WTC11 (cell line): ENCODE data around the gene ATP12A. TPM values are rescaled to one million over a fixed set of nuclear protein-coding genes. Genes with fewer than 3 reads are reported as not detected.

ENCODE experiments used
- ATAC-seq: fragments of 200-7000 bp; cut with Tn5 transposase; 2 replicates; pipeline ENCODE4 v1.10.0; 2021; ENCODE audit warnings: mild to moderate bottlenecking, moderate library complexity
- CTCF ChIA-PET: fragments of 300-600 bp; sonication (Branson Sonifier 250); formaldehyde crosslinking; loops from one replicate; lab custom pipeline; 2021; ENCODE audit warnings: antibody characterized with exemption; lab: Charles Lee
- POLR2A ChIA-PET: fragments of 350-600 bp; sonication (Branson Sonifier 250); formaldehyde crosslinking; loops from one replicate; lab custom pipeline; 2021; ENCODE audit warnings: antibody characterized with exemption; lab: Charles Lee
- DNase-seq: peaks from one replicate; pipeline ENCODE4 v3.0.0; 2021; ENCODE audit warnings: low spot score
- H3K27ac Mint-ChIP-seq: 2 replicates; pipeline ENCODE4 v1.8.0; 2021; ENCODE audit warnings: mixed read lengths
- H3K27me3 Mint-ChIP-seq: 2 replicates; pipeline ENCODE4 v1.8.0; 2021; ENCODE audit warnings: low read depth, mild to moderate bottlenecking, moderate library complexity, mixed read lengths
- H3K36me3 Mint-ChIP-seq: 2 replicates; pipeline ENCODE4 v1.8.0; 2021; ENCODE audit warnings: mixed read lengths
- H3K4me1 Mint-ChIP-seq: 2 replicates; pipeline ENCODE4 v1.8.0; 2022; ENCODE audit warnings: mixed read lengths
- H3K4me3 Mint-ChIP-seq: 2 replicates; pipeline ENCODE4 v1.8.0; 2021; ENCODE audit warnings: mild to moderate bottlenecking, moderate library complexity, mixed read lengths
- H3K9me3 Mint-ChIP-seq: 2 replicates; pipeline ENCODE4 v1.8.0; 2021; ENCODE audit warnings: mixed read lengths
- CBFB ChIP-seq: sonication (generic); formaldehyde crosslinking; IDR thresholded peaks from 2 replicates; pipeline ENCODE4 v1.8.1; 2022; ENCODE audit warnings: mild to moderate bottlenecking, low read depth, missing genetic modification reagents
- FOXJ3 ChIP-seq: sonication (generic); formaldehyde crosslinking; IDR thresholded peaks from 2 replicates; pipeline ENCODE4 v1.9.0; 2021; ENCODE audit warnings: missing genetic modification reagents, mild to moderate bottlenecking, borderline replicate concordance
- JAZF1 ChIP-seq: fragments of 250-450 bp; sonication (Bioruptor Pico); IDR thresholded peaks from 2 replicates; pipeline ENCODE4 v1.9.0; 2021; ENCODE audit warnings: moderate library complexity, mild to moderate bottlenecking, inconsistent platforms
- MYBL2 ChIP-seq: sonication (generic); formaldehyde crosslinking; IDR thresholded peaks from 2 replicates; pipeline ENCODE4 v1.8.1; 2023; ENCODE audit warnings: mild to moderate bottlenecking, moderate library complexity, missing genetic modification reagents
- NR3C1 ChIP-seq: sonication (generic); formaldehyde crosslinking; conservative IDR thresholded peaks from 2 replicates; pipeline ENCODE4 v1.8.1; 2023; ENCODE audit warnings: low read depth, mild to moderate bottlenecking, missing genetic modification reagents
- OVOL2 ChIP-seq: fragments of 250-450 bp; sonication (Bioruptor Pico); IDR thresholded peaks from 2 replicates; pipeline ENCODE4 v1.9.0; 2021; ENCODE audit warnings: mild to moderate bottlenecking, borderline replicate concordance
- SMAD4 ChIP-seq: sonication (generic); formaldehyde crosslinking; IDR thresholded peaks from 2 replicates; pipeline ENCODE4 v1.8.0; 2022; ENCODE audit warnings: mild to moderate bottlenecking, missing genetic modification reagents
- SOX15 ChIP-seq: fragments of 250-450 bp; sonication (Bioruptor Pico); IDR thresholded peaks from 2 replicates; pipeline ENCODE4 v1.9.0; 2021; ENCODE audit warnings: mild to moderate bottlenecking
- ZNF232 ChIP-seq: sonication (generic); formaldehyde crosslinking; IDR thresholded peaks from 2 replicates; pipeline ENCODE4 v1.8.0; 2022; ENCODE audit warnings: mild to moderate bottlenecking, missing genetic modification reagents
- ZNF263 ChIP-seq: sonication (generic); formaldehyde crosslinking; IDR thresholded peaks from 2 replicates; pipeline ENCODE4 v1.8.1; 2022; ENCODE audit warnings: low read depth, mild to moderate bottlenecking, moderate library complexity, missing genetic modification reagents
- total RNA-seq: library from RNA; stranded (reverse); gene quantifications from 3 replicates; pipeline ENCODE4 v1.2.3, GENCODE V29; 2021
- TF ChIP-seq, protein P1 (sequence below): sonication (generic); formaldehyde crosslinking; IDR thresholded peaks from 2 replicates; pipeline ENCODE4 v1.8.0; 2023; ENCODE audit warnings: missing genetic modification reagents
- TF ChIP-seq, protein P2 (sequence below): sonication (generic); formaldehyde crosslinking; IDR thresholded peaks from 2 replicates; pipeline ENCODE4 v1.8.1; 2022; ENCODE audit warnings: low read depth, missing genetic modification reagents, borderline replicate concordance
- TF ChIP-seq, protein P3 (sequence below): fragments of 250-450 bp; sonication (Bioruptor Pico); IDR thresholded peaks from 2 replicates; pipeline ENCODE4 v1.9.0; 2021; ENCODE audit warnings: mild to moderate bottlenecking
- TF ChIP-seq, protein P4 (sequence below): sonication (generic); formaldehyde crosslinking; IDR thresholded peaks from 2 replicates; pipeline ENCODE4 v1.8.1; 2023; ENCODE audit warnings: mild to moderate bottlenecking, missing genetic modification reagents
- TF ChIP-seq, protein P5 (sequence below): sonication (generic); formaldehyde crosslinking; IDR thresholded peaks from 2 replicates; pipeline ENCODE4 v1.8.1; 2023; ENCODE audit warnings: mild to moderate bottlenecking, missing genetic modification reagents, borderline replicate concordance
- TF ChIP-seq, protein P6 (sequence below): fragments of 250-450 bp; sonication (Bioruptor Pico); IDR thresholded peaks from 2 replicates; pipeline ENCODE4 v1.9.0; 2021; ENCODE audit warnings: mild to moderate bottlenecking, borderline replicate concordance

The ATP12A gene
- total RNA-seq, 1 experiment from 2014 or later, result 1.4 TPM

DNA sequence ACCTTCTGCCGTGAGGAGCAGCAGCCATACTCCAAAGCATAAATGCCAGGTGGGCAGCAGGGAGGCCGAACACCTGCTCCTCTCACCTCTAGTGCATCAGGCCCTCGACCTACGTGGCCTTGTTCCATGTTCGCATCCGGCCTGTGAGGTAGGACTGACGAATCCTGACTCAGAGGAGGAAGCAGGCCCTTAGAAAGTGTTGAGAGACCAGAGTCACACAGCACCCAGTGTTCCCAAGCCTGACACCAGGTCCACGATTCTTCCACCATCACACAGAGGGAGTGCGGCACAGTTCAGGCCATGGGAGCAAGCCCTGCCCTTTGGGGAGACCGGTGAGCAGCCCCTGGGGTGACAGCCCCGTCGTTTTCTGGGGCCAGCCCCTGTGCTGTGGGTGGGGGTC is 14.7 kb downstream of the ATP12A start (continued):
- TF ChIP-seq, protein P1, sequence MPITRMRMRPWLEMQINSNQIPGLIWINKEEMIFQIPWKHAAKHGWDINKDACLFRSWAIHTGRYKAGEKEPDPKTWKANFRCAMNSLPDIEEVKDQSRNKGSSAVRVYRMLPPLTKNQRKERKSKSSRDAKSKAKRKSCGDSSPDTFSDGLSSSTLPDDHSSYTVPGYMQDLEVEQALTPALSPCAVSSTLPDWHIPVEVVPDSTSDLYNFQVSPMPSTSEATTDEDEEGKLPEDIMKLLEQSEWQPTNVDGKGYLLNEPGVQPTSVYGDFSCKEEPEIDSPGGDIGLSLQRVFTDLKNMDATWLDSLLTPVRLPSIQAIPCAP (CRISPR knock-in tag), result no peak
- TF ChIP-seq, all 79 proteins: peak for 0

DNA sequence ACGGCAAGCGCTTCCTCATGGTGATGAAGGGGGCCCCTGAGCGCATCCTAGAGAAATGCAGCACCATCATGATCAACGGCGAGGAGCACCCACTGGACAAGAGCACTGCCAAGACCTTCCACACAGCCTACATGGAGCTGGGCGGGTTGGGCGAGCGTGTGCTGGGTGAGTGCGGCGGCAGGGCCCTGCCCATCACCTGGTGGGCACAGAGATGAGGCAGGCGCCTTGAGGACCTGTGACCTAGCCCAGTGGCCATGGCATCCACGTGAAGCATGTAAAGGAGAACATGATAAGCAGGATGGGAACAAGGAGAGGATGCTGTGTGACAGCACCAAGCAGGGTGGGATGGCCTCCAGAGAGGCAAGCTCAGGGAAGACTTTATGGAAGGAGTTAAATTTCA is 18.5 kb downstream of the ATP12A start:
- Mint-ChIP-seq H3K27ac (no peak overlapping the region), H3K4me3 (no peak overlapping the region), H3K4me1 (peaks cover 5% of the 10 kb centered on the region), H3K36me3 (no peaks in the 10 kb centered on the region), H3K9me3 (no peaks in the 10 kb centered on the region)
- no peak for DNase-seq
- ChIA-PET POLR2A (no interaction called here), CTCF (interaction anchor here (1.3 to 1.4 kb wide), 3 partner anchors 18 to 296 kb away, joined by 3 to 5 read pairs (median 3); partner anchors contain the start of gene ATP12A)
- ATAC-seq, result no peak
- TF ChIP-seq CBFB (CRISPR knock-in tag), result no peak
- TF ChIP-seq FOXJ3 (CRISPR knock-in tag), result no peak
- no peak for TF ChIP-seq SMAD4 (CRISPR knock-in tag)
- no peak for TF ChIP-seq NR3C1 (CRISPR knock-in tag)
- TF ChIP-seq JAZF1 (CRISPR knock-in tag), result no peak
- no peak for TF ChIP-seq SOX15 (CRISPR knock-in tag)
- TF ChIP-seq MYBL2 (CRISPR knock-in tag), result no peak
- TF ChIP-seq, protein P2, sequence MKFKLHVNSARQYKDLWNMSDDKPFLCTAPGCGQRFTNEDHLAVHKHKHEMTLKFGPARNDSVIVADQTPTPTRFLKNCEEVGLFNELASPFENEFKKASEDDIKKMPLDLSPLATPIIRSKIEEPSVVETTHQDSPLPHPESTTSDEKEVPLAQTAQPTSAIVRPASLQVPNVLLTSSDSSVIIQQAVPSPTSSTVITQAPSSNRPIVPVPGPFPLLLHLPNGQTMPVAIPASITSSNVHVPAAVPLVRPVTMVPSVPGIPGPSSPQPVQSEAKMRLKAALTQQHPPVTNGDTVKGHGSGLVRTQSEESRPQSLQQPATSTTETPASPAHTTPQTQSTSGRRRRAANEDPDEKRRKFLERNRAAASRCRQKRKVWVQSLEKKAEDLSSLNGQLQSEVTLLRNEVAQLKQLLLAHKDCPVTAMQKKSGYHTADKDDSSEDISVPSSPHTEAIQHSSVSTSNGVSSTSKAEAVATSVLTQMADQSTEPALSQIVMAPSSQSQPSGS (CRISPR knock-in tag), result no peak
- TF ChIP-seq, protein P3, sequence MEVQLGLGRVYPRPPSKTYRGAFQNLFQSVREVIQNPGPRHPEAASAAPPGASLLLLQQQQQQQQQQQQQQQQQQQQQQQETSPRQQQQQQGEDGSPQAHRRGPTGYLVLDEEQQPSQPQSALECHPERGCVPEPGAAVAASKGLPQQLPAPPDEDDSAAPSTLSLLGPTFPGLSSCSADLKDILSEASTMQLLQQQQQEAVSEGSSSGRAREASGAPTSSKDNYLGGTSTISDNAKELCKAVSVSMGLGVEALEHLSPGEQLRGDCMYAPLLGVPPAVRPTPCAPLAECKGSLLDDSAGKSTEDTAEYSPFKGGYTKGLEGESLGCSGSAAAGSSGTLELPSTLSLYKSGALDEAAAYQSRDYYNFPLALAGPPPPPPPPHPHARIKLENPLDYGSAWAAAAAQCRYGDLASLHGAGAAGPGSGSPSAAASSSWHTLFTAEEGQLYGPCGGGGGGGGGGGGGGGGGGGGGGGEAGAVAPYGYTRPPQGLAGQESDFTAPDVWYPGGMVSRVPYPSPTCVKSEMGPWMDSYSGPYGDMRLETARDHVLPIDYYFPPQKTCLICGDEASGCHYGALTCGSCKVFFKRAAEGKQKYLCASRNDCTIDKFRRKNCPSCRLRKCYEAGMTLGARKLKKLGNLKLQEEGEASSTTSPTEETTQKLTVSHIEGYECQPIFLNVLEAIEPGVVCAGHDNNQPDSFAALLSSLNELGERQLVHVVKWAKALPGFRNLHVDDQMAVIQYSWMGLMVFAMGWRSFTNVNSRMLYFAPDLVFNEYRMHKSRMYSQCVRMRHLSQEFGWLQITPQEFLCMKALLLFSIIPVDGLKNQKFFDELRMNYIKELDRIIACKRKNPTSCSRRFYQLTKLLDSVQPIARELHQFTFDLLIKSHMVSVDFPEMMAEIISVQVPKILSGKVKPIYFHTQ (CRISPR knock-in tag), result no peak
- TF ChIP-seq, protein P4, sequence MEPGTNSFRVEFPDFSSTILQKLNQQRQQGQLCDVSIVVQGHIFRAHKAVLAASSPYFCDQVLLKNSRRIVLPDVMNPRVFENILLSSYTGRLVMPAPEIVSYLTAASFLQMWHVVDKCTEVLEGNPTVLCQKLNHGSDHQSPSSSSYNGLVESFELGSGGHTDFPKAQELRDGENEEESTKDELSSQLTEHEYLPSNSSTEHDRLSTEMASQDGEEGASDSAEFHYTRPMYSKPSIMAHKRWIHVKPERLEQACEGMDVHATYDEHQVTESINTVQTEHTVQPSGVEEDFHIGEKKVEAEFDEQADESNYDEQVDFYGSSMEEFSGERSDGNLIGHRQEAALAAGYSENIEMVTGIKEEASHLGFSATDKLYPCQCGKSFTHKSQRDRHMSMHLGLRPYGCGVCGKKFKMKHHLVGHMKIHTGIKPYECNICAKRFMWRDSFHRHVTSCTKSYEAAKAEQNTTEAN, result no peak
- TF ChIP-seq, protein P5, sequence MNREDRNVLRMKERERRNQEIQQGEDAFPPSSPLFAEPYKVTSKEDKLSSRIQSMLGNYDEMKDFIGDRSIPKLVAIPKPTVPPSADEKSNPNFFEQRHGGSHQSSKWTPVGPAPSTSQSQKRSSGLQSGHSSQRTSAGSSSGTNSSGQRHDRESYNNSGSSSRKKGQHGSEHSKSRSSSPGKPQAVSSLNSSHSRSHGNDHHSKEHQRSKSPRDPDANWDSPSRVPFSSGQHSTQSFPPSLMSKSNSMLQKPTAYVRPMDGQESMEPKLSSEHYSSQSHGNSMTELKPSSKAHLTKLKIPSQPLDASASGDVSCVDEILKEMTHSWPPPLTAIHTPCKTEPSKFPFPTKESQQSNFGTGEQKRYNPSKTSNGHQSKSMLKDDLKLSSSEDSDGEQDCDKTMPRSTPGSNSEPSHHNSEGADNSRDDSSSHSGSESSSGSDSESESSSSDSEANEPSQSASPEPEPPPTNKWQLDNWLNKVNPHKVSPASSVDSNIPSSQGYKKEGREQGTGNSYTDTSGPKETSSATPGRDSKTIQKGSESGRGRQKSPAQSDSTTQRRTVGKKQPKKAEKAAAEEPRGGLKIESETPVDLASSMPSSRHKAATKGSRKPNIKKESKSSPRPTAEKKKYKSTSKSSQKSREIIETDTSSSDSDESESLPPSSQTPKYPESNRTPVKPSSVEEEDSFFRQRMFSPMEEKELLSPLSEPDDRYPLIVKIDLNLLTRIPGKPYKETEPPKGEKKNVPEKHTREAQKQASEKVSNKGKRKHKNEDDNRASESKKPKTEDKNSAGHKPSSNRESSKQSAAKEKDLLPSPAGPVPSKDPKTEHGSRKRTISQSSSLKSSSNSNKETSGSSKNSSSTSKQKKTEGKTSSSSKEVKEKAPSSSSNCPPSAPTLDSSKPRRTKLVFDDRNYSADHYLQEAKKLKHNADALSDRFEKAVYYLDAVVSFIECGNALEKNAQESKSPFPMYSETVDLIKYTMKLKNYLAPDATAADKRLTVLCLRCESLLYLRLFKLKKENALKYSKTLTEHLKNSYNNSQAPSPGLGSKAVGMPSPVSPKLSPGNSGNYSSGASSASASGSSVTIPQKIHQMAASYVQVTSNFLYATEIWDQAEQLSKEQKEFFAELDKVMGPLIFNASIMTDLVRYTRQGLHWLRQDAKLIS (CRISPR knock-in tag), result no peak
- TF ChIP-seq, all 79 proteins: peak for 0
- no peaks in the 10 kb centered on the region for H3K27me3 Mint-ChIP-seq

DNA sequence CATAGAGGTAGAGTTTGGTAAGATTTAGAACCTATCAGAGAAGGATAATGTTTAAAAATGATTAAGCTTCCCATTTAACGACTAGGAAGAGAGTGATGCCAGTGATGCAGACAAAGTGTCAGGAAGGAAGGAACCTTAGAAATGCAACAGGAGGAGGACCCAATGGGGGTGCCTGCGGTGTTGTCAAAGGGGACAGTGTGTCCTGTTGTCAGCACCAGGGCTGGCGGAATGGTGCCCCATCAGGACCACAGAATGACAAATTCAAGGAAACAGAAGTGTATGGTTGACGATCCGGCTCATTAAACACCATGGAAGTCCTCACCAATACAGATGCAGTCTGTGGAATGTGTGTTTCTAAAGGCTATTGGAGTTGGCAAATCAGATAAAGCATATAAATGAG is 19.3 kb downstream of the ATP12A start:
- no peak for DNase-seq
- Mint-ChIP-seq H3K9me3 (no peaks in the 10 kb centered on the region), H3K27ac (no peak overlapping the region), H3K4me1 (no peaks in the 10 kb centered on the region), H3K27me3 (no peaks in the 10 kb centered on the region), H3K4me3 (no peak overlapping the region), H3K36me3 (no peaks in the 10 kb centered on the region)
- CTCF ChIA-PET, result no interaction called here
- POLR2A ChIA-PET, result no interaction called here
- ATAC-seq, result no peak
- TF ChIP-seq OVOL2 (CRISPR knock-in tag), result no peak
- no peak for TF ChIP-seq ZNF263
- TF ChIP-seq ZNF232, result no peak
- TF ChIP-seq, protein P6, sequence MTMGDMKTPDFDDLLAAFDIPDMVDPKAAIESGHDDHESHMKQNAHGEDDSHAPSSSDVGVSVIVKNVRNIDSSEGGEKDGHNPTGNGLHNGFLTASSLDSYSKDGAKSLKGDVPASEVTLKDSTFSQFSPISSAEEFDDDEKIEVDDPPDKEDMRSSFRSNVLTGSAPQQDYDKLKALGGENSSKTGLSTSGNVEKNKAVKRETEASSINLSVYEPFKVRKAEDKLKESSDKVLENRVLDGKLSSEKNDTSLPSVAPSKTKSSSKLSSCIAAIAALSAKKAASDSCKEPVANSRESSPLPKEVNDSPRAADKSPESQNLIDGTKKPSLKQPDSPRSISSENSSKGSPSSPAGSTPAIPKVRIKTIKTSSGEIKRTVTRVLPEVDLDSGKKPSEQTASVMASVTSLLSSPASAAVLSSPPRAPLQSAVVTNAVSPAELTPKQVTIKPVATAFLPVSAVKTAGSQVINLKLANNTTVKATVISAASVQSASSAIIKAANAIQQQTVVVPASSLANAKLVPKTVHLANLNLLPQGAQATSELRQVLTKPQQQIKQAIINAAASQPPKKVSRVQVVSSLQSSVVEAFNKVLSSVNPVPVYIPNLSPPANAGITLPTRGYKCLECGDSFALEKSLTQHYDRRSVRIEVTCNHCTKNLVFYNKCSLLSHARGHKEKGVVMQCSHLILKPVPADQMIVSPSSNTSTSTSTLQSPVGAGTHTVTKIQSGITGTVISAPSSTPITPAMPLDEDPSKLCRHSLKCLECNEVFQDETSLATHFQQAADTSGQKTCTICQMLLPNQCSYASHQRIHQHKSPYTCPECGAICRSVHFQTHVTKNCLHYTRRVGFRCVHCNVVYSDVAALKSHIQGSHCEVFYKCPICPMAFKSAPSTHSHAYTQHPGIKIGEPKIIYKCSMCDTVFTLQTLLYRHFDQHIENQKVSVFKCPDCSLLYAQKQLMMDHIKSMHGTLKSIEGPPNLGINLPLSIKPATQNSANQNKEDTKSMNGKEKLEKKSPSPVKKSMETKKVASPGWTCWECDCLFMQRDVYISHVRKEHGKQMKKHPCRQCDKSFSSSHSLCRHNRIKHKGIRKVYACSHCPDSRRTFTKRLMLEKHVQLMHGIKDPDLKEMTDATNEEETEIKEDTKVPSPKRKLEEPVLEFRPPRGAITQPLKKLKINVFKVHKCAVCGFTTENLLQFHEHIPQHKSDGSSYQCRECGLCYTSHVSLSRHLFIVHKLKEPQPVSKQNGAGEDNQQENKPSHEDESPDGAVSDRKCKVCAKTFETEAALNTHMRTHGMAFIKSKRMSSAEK (CRISPR knock-in tag), result no peak
